Measurements from ENCODE around the gene UFC1.

The UFC1 gene

DNA sequence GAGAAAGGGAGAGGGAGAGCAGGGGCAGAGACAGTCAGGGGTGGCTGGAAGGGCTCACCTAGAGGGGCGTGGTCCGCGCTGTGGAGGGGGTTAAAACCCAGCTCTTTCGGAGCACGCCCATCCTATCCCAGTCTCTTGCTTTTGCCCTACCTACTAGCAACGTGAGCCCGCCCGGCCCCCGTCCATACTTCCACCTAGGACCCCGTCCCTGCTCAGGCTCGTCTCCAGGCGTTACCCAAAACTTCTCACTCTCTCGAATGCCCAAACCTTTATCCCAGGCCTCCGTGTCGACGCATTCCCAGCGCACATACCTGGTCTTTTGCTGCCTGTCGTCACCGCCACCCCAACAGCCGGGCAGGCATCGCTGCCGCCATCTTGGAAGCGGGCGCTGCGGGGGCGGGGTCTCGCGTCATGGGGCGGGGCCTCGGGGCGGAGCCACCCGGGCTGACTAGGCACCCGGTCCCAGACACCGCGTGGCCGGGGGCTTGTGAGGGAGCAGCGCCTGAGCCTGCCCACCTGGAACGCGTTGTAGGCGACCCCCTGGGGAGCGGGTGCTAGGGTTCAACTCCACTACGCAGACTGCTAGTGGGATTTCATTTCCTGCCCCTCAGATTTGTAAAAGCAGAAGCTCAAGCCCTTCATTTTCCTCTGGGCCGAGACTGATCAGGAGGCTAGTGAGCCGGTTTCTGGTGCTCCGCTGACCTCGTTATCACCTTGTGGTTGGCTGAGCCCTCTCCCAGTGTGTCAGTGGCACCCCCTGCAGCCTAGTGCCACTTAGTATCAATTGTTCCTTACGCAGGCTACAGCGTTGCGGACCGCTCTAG, 23.5 kb downstream of the UFC1 start, which contains the start of gene B4GALT3:
B4GALT3 (minus strand) TSS at position 396 of the 824 bp plus-strand sequence. CDS start 1,447 bp downstream, outside the sequence.
- H3K4me3 ChIP-seq (ENCODE audit: low read depth, low read length): peak within 1 kb of the TSS; percentile 98
- TF ChIP-seq, protein P1, sequence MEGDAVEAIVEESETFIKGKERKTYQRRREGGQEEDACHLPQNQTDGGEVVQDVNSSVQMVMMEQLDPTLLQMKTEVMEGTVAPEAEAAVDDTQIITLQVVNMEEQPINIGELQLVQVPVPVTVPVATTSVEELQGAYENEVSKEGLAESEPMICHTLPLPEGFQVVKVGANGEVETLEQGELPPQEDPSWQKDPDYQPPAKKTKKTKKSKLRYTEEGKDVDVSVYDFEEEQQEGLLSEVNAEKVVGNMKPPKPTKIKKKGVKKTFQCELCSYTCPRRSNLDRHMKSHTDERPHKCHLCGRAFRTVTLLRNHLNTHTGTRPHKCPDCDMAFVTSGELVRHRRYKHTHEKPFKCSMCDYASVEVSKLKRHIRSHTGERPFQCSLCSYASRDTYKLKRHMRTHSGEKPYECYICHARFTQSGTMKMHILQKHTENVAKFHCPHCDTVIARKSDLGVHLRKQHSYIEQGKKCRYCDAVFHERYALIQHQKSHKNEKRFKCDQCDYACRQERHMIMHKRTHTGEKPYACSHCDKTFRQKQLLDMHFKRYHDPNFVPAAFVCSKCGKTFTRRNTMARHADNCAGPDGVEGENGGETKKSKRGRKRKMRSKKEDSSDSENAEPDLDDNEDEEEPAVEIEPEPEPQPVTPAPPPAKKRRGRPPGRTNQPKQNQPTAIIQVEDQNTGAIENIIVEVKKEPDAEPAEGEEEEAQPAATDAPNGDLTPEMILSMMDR (conservative IDR thresholded peaks at IDR 0.05; ENCODE audit: low read depth, low read length): no peak

DNA sequence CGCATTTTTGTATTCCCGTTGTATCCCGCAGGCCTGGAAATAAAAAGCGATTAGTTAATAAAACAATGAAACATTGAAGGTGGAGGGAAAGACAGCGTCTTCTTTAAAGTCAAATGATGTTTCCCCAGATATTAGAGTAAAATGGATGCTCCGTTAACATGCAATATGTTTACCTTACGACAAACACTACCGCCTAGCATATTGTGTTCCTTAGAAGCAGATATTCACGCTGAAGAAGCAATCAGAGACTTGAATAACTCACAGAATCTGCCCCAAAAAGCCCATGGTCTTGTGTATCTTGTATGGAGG, 24.1 kb downstream of the UFC1 start:
- H3K4me3 ChIP-seq (ENCODE audit: low read depth, low read length): peak overlapping the region; percentile 98
- TF ChIP-seq, protein P1 (conservative IDR thresholded peaks at IDR 0.05; ENCODE audit: low read depth, low read length): no peak
- no peak for DNase-seq (ENCODE audit: low read depth)

More for the DNA sequence above, 23.5 kb downstream of the UFC1 start, which contains the start of gene B4GALT3:
- DNase-seq (ENCODE audit: low read depth): peak; percentile 86

DNA sequence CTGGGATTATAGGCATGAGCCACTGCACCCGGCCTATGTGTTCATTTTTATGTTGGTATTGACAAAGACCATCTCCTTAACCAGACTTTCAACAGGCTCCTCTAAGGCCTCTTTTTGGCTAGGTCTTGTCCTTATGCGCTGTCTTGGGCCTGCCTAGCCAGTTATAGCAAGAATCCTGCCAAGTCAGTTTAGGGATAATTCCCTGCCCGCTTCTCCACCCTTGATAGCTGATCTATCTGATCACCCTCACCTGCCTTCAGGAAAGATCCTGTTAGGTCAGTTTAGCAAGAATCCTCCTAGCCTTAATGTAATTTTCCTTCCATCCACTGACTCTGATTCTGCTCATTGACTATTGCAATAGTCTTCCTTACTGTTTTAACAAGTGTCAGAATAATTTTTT, 25.9 kb downstream of the UFC1 start:
- no peak overlapping the region for H3K4me3 ChIP-seq (ENCODE audit: low read depth, low read length)
- TF ChIP-seq, protein P1 (conservative IDR thresholded peaks at IDR 0.05; ENCODE audit: low read depth, low read length): no peak
- no peak for DNase-seq (ENCODE audit: low read depth)

- DNase-seq (ENCODE audit: low read depth): peak; percentile 54
- TF ChIP-seq, protein P1 (conservative IDR thresholded peaks at IDR 0.05; ENCODE audit: low read depth, low read length): peak; percentile 56
- H3K4me3 ChIP-seq (ENCODE audit: low read depth, low read length): no peak overlapping the region
These were observed 26.9 kb downstream of the UFC1 start for GRCh38 chr1:161180639-161181038.

- H3K4me3 ChIP-seq (ENCODE audit: low read depth, low read length): no peak overlapping the region
- DNase-seq (ENCODE audit: low read depth): peak; percentile 57
These were observed 28.4 kb downstream of the UFC1 start for GRCh38 chr1:161182214-161182613.

GRCh38 chr1:161185282-161185682, 31.5 kb downstream of the UFC1 start:
- TF ChIP-seq, protein P1 (conservative IDR thresholded peaks at IDR 0.05; ENCODE audit: low read depth, low read length): no peak
- no peak overlapping the region for H3K4me3 ChIP-seq (ENCODE audit: low read depth, low read length)
- DNase-seq (ENCODE audit: low read depth): peak; percentile 97

More at GRCh38 chr1:161182214-161182613, 28.4 kb downstream of the UFC1 start:
- TF ChIP-seq, protein P1 (conservative IDR thresholded peaks at IDR 0.05; ENCODE audit: low read depth, low read length): no peak

Measured in choroid plexus epithelial cell (primary cell).